Measurements from ENCODE around the gene EPN3.

The EPN3 gene

GRCh38 chr17:50519141-50519834, 13.2 kb upstream of the EPN3 start:
- Histone ChIP-seq H3K18ac (ENCODE audit: low read depth in 1 of 2, low read length in 2 of 2) (no peak overlapping the region), H3K27me3 (ENCODE audit: control insufficient read depth in 1 of 2, insufficient read depth in 1 of 2, low read length in 2 of 2) (peaks cover 0 to 6% of the 10 kb centered on the region in 2 experiments), H3K23ac (ENCODE audit: low read length in 2 of 2) (no peak overlapping the region), H3K4me2 (ENCODE audit: low read length, poor library complexity, severe bottlenecking) (no peak overlapping the region), H2BK15ac (ENCODE audit: low read depth, poor library complexity, severe bottlenecking) (no peak overlapping the region), H2BK12ac (ENCODE audit: low read length in 2 of 2) (no peak overlapping the region), H3K4me3 (ENCODE audit: insufficient read depth in 1 of 2, low read depth in 1 of 2, low read length in 2 of 2) (no peak overlapping the region), H3K36me3 (ENCODE audit: control insufficient read depth in 1 of 2, insufficient read depth in 2 of 2, low read depth in 1 of 2, low read length in 2 of 2) (no peaks in the 10 kb centered on the region), H3K9ac (ENCODE audit: low read length) (no peak overlapping the region), H3K9me3 (ENCODE audit: control insufficient read depth, low read length) (no peaks in the 10 kb centered on the region), H2BK5ac (ENCODE audit: low read depth, low read length, poor library complexity, severe bottlenecking) (no peak overlapping the region), H3K4me1 (ENCODE audit: control insufficient read depth, insufficient read depth, low read depth, low read length) (peaks cover 12% of the 10 kb centered on the region), H2BK120ac (ENCODE audit: low read depth, low read length) (no peak overlapping the region), H4K8ac (ENCODE audit: low read length) (no peak overlapping the region), H3K27ac (ENCODE audit: low read length, poor library complexity, severe bottlenecking) (no peak overlapping the region), H2AK5ac (ENCODE audit: low read length, severe bottlenecking) (no peak overlapping the region), H3K4ac (ENCODE audit: low read depth in 1 of 2, low read length in 2 of 2) (no peak overlapping the region), H3K79me1 (replicated peaks; ENCODE audit: low read length, poor library complexity, severe bottlenecking) (no peaks in the 10 kb centered on the region), H3K14ac (ENCODE audit: low read length in 2 of 2) (no peak overlapping the region), H2AFZ (ENCODE audit: low read depth, low read length) (no peak overlapping the region), H4K91ac (ENCODE audit: low read length) (no peak overlapping the region)
- 88% methylated on average over 7 of the region's 8 CpGs for WGBS
- no peak for DNase-seq

- H3K14ac ChIP-seq (ENCODE audit: low read length in 2 of 2), result no peak overlapping the region
- no peaks in the 10 kb centered on the region for H3K9me3 ChIP-seq (ENCODE audit: control insufficient read depth, low read length)
- no peak overlapping the region for H2BK5ac ChIP-seq (ENCODE audit: low read depth, low read length, poor library complexity, severe bottlenecking)
- H3K27me3 ChIP-seq (ENCODE audit: control insufficient read depth in 1 of 2, insufficient read depth in 1 of 2, low read length in 2 of 2), result peaks cover 0 to 11% of the 10 kb centered on the region in 2 experiments
- no peak overlapping the region for H2BK15ac ChIP-seq (ENCODE audit: low read depth, poor library complexity, severe bottlenecking)
- H2BK120ac ChIP-seq (ENCODE audit: low read depth, low read length), result no peak overlapping the region
- H3K23ac ChIP-seq (ENCODE audit: low read length in 2 of 2), result no peak overlapping the region
- H3K4me3 ChIP-seq (ENCODE audit: insufficient read depth in 1 of 2, low read depth in 1 of 2, low read length in 2 of 2), result no peak overlapping the region
- H2BK12ac ChIP-seq (ENCODE audit: low read length in 2 of 2), result no peak overlapping the region
- no peak overlapping the region for H4K91ac ChIP-seq (ENCODE audit: low read length)
- 73% methylated on average over 2 of the region's 2 CpGs for WGBS
- H3K4me1 ChIP-seq (ENCODE audit: control insufficient read depth, insufficient read depth, low read depth, low read length), result peaks cover 4% of the 10 kb centered on the region
- no peak overlapping the region for H4K8ac ChIP-seq (ENCODE audit: low read length)
- H3K9ac ChIP-seq (ENCODE audit: low read length), result no peak overlapping the region
- H3K4me2 ChIP-seq (ENCODE audit: low read length, poor library complexity, severe bottlenecking), result no peak overlapping the region
- no peak overlapping the region for H3K18ac ChIP-seq (ENCODE audit: low read depth in 1 of 2, low read length in 2 of 2)
- no peak overlapping the region for H2AFZ ChIP-seq (ENCODE audit: low read depth, low read length)
- no peaks in the 10 kb centered on the region for H3K79me1 ChIP-seq (replicated peaks; ENCODE audit: low read length, poor library complexity, severe bottlenecking)
- H3K36me3 ChIP-seq (ENCODE audit: control insufficient read depth in 1 of 2, insufficient read depth in 2 of 2, low read depth in 1 of 2, low read length in 2 of 2), result no peaks in the 10 kb centered on the region
- no peak overlapping the region for H3K27ac ChIP-seq (ENCODE audit: low read length, poor library complexity, severe bottlenecking)
- no peak overlapping the region for H2AK5ac ChIP-seq (ENCODE audit: low read length, severe bottlenecking)
- H3K4ac ChIP-seq (ENCODE audit: low read depth in 1 of 2, low read length in 2 of 2), result no peak overlapping the region
- no peak for DNase-seq
These were observed 12.1 kb upstream of the EPN3 start for GRCh38 chr17:50520483-50520882.

GRCh38 chr17:50521514-50521913, 11.0 kb upstream of the EPN3 start:
- WGBS, result 69% methylated on average over 2 of the region's 2 CpGs
- Histone ChIP-seq H2BK120ac (ENCODE audit: low read depth, low read length) (no peak overlapping the region), H3K9me3 (ENCODE audit: control insufficient read depth, low read length) (no peaks in the 10 kb centered on the region), H3K79me1 (replicated peaks; ENCODE audit: low read length, poor library complexity, severe bottlenecking) (no peaks in the 10 kb centered on the region), H3K18ac (ENCODE audit: low read depth in 1 of 2, low read length in 2 of 2) (no peak overlapping the region), H3K9ac (ENCODE audit: low read length) (no peak overlapping the region), H2BK12ac (ENCODE audit: low read length in 2 of 2) (no peak overlapping the region), H3K4me2 (ENCODE audit: low read length, poor library complexity, severe bottlenecking) (no peak overlapping the region), H2BK15ac (ENCODE audit: low read depth, poor library complexity, severe bottlenecking) (no peak overlapping the region), H3K4me3 (ENCODE audit: insufficient read depth in 1 of 2, low read depth in 1 of 2, low read length in 2 of 2) (no peak overlapping the region), H2AK5ac (ENCODE audit: low read length, severe bottlenecking) (no peak overlapping the region), H4K8ac (ENCODE audit: low read length) (no peak overlapping the region), H3K14ac (ENCODE audit: low read length in 2 of 2) (no peak overlapping the region), H3K27ac (ENCODE audit: low read length, poor library complexity, severe bottlenecking) (no peak overlapping the region), H3K36me3 (ENCODE audit: control insufficient read depth in 1 of 2, insufficient read depth in 2 of 2, low read depth in 1 of 2, low read length in 2 of 2) (no peaks in the 10 kb centered on the region), H2BK5ac (ENCODE audit: low read depth, low read length, poor library complexity, severe bottlenecking) (no peak overlapping the region), H3K4me1 (ENCODE audit: control insufficient read depth, insufficient read depth, low read depth, low read length) (peaks cover 4% of the 10 kb centered on the region), H4K91ac (ENCODE audit: low read length) (no peak overlapping the region), H3K4ac (ENCODE audit: low read depth in 1 of 2, low read length in 2 of 2) (no peak overlapping the region), H3K27me3 (ENCODE audit: control insufficient read depth in 1 of 2, insufficient read depth in 1 of 2, low read length in 2 of 2) (peaks cover 0 to 11% of the 10 kb centered on the region in 2 experiments), H3K23ac (ENCODE audit: low read length in 2 of 2) (no peak overlapping the region), H2AFZ (ENCODE audit: low read depth, low read length) (no peak overlapping the region)
- no peak for DNase-seq

- Histone ChIP-seq H3K18ac (ENCODE audit: low read depth in 1 of 2, low read length in 2 of 2) (no peak overlapping the region), H2AFZ (ENCODE audit: low read depth, low read length) (no peak overlapping the region), H3K9me3 (ENCODE audit: control insufficient read depth, low read length) (no peaks in the 10 kb centered on the region), H3K4me1 (ENCODE audit: control insufficient read depth, insufficient read depth, low read depth, low read length) (peaks cover 10% of the 10 kb centered on the region), H4K91ac (ENCODE audit: low read length) (no peak overlapping the region), H2AK5ac (ENCODE audit: low read length, severe bottlenecking) (no peak overlapping the region), H3K27me3 (ENCODE audit: control insufficient read depth in 1 of 2, insufficient read depth in 1 of 2, low read length in 2 of 2) (peaks cover 0 to 18% of the 10 kb centered on the region in 2 experiments), H3K4me2 (ENCODE audit: low read length, poor library complexity, severe bottlenecking) (no peak overlapping the region), H2BK15ac (ENCODE audit: low read depth, poor library complexity, severe bottlenecking) (no peak overlapping the region), H3K79me1 (replicated peaks; ENCODE audit: low read length, poor library complexity, severe bottlenecking) (no peaks in the 10 kb centered on the region), H3K4ac (ENCODE audit: low read depth in 1 of 2, low read length in 2 of 2) (no peak overlapping the region), H3K23ac (ENCODE audit: low read length in 2 of 2) (no peak overlapping the region), H4K8ac (ENCODE audit: low read length) (no peak overlapping the region), H3K9ac (ENCODE audit: low read length) (no peak overlapping the region), H2BK12ac (ENCODE audit: low read length in 2 of 2) (no peak overlapping the region), H2BK5ac (ENCODE audit: low read depth, low read length, poor library complexity, severe bottlenecking) (no peak overlapping the region), H3K4me3 (ENCODE audit: insufficient read depth in 1 of 2, low read depth in 1 of 2, low read length in 2 of 2) (no peak overlapping the region), H3K27ac (ENCODE audit: low read length, poor library complexity, severe bottlenecking) (no peak overlapping the region), H2BK120ac (ENCODE audit: low read depth, low read length) (no peak overlapping the region), H3K36me3 (ENCODE audit: control insufficient read depth in 1 of 2, insufficient read depth in 2 of 2, low read depth in 1 of 2, low read length in 2 of 2) (no peaks in the 10 kb centered on the region), H3K14ac (ENCODE audit: low read length in 2 of 2) (no peak overlapping the region)
- DNase-seq, result no peak
- WGBS, result 85% methylated on average over 10 of the region's 10 CpGs
These were observed 9.8 kb upstream of the EPN3 start for GRCh38 chr17:50522766-50523165.

Measured in mesenchymal stem cell (in vitro differentiated cells and primary cell).